GM12873 (cell line): Measurements from ENCODE around the gene ZNF521.

Experiments
- TF ChIP-seq, protein P1 (sequence below): IDR thresholded peaks from 2 replicates; pipeline ENCODE4 v1.5.1; 2012; ENCODE audit warnings: low read depth, mild to moderate bottlenecking, moderate library complexity, low read length, control low read depth; ENCODE audit not compliant: insufficient read depth; ENCODE audit errors: missing control alignments

The ZNF521 gene

DNA sequence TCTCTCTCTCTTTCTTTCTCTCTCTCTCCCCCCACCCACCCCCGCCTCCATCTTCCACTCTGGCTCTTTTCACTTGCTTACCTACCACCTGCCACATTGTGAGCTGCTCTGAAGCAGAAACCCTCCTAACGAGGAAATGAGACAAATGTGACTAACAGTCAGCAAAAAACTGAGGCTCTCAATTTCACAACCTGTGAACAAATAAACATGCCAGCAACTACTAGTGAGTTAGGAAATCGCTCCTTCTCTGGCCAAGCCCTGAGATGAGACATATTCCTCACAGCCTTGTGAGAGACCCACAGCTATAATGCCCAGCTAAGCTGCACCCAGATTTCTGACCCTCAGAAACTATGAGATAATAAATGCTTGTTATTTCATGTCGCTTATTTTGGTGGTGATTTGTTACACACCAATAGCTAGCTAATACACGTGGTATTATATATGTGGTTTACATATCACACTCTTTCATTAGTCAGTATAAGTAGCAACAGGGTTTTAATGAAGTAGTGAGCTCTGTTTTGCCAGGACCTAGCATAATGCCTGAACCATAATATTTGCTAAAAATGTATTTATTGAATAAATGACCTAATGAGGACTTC, 8.4 kb upstream of the ZNF521 start:
- TF ChIP-seq, protein P1, sequence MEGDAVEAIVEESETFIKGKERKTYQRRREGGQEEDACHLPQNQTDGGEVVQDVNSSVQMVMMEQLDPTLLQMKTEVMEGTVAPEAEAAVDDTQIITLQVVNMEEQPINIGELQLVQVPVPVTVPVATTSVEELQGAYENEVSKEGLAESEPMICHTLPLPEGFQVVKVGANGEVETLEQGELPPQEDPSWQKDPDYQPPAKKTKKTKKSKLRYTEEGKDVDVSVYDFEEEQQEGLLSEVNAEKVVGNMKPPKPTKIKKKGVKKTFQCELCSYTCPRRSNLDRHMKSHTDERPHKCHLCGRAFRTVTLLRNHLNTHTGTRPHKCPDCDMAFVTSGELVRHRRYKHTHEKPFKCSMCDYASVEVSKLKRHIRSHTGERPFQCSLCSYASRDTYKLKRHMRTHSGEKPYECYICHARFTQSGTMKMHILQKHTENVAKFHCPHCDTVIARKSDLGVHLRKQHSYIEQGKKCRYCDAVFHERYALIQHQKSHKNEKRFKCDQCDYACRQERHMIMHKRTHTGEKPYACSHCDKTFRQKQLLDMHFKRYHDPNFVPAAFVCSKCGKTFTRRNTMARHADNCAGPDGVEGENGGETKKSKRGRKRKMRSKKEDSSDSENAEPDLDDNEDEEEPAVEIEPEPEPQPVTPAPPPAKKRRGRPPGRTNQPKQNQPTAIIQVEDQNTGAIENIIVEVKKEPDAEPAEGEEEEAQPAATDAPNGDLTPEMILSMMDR = no peak

DNA sequence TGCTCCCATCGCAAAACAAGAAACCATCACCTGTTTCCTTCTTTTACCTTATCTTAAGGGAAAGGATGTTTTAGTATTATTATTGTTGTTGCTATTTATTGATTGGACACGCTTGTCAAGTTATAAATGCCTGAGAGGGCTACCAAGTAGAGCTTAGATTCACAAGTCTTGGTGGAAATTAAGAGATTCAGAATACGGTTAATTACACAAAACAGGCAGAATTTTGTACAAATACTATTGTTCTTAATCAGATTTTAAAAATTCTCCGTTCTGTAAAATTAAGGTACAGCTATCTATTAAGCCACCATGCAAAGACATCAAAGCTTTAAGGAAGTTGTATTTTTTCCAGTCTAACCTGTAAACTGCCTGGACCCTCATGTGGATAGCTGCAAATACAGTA, 1.1 kb upstream of the ZNF521 start:
- TF ChIP-seq, protein P1 = no peak

DNA sequence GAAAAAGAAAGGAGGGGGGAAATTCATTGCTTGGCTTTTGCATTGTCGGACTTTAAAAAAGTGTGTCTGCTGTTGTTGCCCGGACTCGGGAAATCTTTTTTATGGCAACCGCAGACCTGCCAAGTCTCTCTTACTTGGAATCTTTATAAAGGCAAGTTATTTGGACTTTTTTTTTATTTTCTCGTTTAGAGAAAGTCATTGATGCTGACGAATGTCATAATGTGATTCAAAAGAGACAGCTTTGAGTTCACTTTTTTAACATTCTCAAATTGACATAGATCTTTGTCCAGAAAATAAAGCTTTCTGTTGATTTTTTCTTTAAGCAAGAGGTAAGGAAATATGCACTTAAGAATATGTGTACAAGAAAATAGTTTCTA, 651 bp upstream of the ZNF521 start:
- TF ChIP-seq, protein P1 = no peak

DNA sequence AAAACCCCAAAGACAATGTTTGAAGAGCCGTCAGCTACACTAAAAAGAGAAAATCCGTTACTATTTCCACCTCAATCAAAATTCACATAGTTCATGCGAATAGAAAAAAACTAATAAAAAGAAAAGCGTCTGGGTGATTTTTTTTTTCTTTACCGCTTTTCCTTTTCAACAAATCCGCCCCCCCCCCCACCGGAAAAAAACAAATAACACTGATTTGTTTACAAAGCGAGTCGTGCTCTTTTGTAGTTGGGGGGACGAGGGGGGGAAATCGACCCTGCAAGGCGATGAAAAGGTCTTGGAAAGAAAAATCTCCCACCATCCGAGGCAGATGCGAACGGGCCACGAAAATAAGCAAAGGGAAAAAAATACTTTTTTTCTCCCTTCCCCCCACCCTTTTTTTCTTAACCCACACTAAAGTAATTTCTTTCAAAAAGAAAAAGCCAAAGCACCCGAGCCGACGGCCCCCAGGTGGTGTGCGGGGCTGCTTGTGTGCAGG, 638 bp downstream of the ZNF521 start:
- TF ChIP-seq, protein P1 = no peak

DNA sequence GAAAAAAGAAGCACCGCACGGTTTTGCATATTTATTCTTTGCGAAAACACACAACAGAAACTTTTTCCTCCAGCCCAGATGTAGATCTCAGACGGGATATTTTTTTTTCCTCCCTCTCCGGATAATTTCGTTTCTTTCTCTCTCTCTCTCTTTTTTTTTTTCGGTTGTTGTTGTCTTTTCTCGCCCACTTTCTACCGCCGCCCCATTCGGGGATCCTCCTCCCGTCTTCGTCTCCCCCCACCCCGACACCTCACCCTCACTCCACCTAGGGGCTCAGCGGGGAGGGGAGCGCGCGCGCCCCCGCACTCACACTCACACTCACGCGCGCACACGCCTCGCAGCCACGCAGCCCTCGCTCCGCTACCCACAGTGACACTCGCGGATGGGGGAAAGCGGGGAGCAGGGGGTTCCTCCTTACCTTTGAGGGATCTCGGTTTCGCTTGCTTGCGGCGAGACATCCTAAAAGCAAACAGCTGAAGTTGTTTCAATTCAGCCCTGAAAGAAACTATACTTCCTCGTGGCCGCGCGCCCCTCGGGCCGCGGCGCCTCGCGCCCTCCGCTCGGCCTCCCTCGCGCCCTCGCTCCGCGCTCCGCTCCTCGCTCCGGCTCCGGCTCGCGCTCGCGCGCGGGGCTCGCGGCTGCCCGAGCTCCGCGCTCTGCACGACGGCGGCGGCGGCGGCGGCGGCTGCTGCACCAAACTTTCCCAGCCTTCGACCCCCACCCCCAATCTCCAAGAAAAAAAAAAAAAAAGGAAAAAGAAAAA, 1.3 kb downstream of the ZNF521 start:
- TF ChIP-seq, protein P1 = no peak

DNA sequence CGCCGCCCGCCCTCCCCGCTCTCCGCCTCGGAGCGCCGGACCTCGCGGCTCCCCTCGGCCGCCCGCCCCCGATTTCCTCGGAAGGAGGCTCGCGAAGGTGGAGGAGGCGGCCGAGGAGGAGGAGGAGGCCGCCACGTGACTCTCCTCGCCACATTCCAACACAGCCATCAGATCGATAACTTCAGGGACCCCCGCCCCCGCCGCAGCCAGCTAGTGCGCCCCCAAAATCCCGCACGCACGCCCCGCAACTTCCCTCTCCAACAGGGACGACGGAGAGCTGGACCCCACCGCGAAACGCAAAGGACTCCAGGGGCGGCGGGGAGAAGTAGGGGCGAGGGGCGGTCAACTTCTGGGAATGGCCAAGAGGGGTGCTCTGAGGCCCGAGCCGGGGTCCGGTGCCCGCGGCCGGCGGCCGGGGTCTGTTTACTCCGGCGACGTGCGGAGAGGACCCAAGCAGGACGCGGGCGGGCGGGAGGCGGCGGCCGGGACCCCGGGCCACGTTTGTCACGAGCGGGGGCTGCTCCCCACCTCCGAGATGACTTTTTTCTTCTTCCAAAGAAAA, 2.0 kb downstream of the ZNF521 start:
- TF ChIP-seq, protein P1 = no peak
